GM18870 (cell line): Measurements from ENCODE around the gene LZTS3.
"Not testable (repeated sequence)": the region's sequence is repeated elsewhere in the genome, so short reads cannot be mapped to it uniquely, and the experiment has no call there.

ENCODE experiments used
- ATAC-seq: cut with Tn5 transposase; IDR thresholded peaks from one replicate; pipeline ENCODE4 v1.9.1; 2021; ENCODE audit warnings: moderate library complexity; ENCODE audit not compliant: unreplicated experiment

LZTS3 gene

GRCh38 chr20:3168079-3168828, 5.1 kb downstream of the LZTS3 start:
- ATAC-seq = no peak

GRCh38 chr20:3167738-3168078, 5.6 kb downstream of the LZTS3 start:
- ATAC-seq = no peak

- no peak for ATAC-seq
These were observed 6.4 kb downstream of the LZTS3 start for GRCh38 chr20:3166913-3167342.

- ATAC-seq = no peak
These were observed 6.9 kb downstream of the LZTS3 start for GRCh38 chr20:3166338-3166912.

GRCh38 chr20:3165473-3166337, 7.6 kb downstream of the LZTS3 start:
- ATAC-seq = no peak

- no peak for ATAC-seq
These were observed 8.5 kb downstream of the LZTS3 start for GRCh38 chr20:3164763-3165410.

GRCh38 chr20:3164043-3164762, 9.1 kb downstream of the LZTS3 start:
- no peak for ATAC-seq

- no peak for ATAC-seq
These were observed 10.0 kb downstream of the LZTS3 start for GRCh38 chr20:3163099-3164042.

GRCh38 chr20:3162080-3162611, 11.2 kb downstream of the LZTS3 start:
- ATAC-seq = no peak

- no peak for ATAC-seq
These were observed 11.9 kb downstream of the LZTS3 start for GRCh38 chr20:3161316-3162079.

GRCh38 chr20:3160418-3160817, 12.9 kb downstream of the LZTS3 start:
- no peak for ATAC-seq

- no peak for ATAC-seq
These were observed 14.3 kb downstream of the LZTS3 start for GRCh38 chr20:3158968-3159431.

- no peak for ATAC-seq
These were observed 15.5 kb downstream of the LZTS3 start for GRCh38 chr20:3157817-3158216.

GRCh38 chr20:3156811-3157619, 16.3 kb downstream of the LZTS3 start:
- peak; percentile 41 for ATAC-seq

- ATAC-seq = not testable (repeated sequence)
These were observed 21.2 kb downstream of the LZTS3 start for GRCh38 chr20:3152057-3152644.

GRCh38 chr20:3150908-3151307, 22.4 kb downstream of the LZTS3 start:
- no peak for ATAC-seq

GRCh38 chr20:3146732-3147341, 26.5 kb downstream of the LZTS3 start:
- no peak for ATAC-seq
